Kidney (tissue), 14 donors: ENCODE results near the gene KLKB1. TPM values are rescaled to one million over a fixed set of nuclear protein-coding genes. Genes with fewer than 3 reads are reported as not detected.

Source experiments
- DNase-seq, 5 donors: peaks; one replicate each; pipeline ENCODE4 v3.0.0-alpha.2; 2013 to 2020
- FAIRE-seq: peaks from 2 replicates; lab custom pipeline; 2012; peaks lifted over from hg19 to GRCh38; lab: Jason Lieb, UNC
- H3K27ac ChIP-seq, 2 donors: one replicate each; pipeline ENCODE4 v1.7.0; 2013; ENCODE audit warnings: low read depth in 2 of 2, low read length in 2 of 2, inconsistent platforms in 1 of 2
- H3K27me3 ChIP-seq: one replicate; pipeline ENCODE4 v1.7.1; 2013; ENCODE audit warnings: low read length, inconsistent platforms; ENCODE audit not compliant: control insufficient read depth, insufficient read depth
- H3K36me3 ChIP-seq, 3 donors: one replicate each; pipeline versions ENCODE4 v1.7.0 to v1.7.1; 2013; ENCODE audit warnings: low read length in 3 of 3, control low read depth in 1 of 3, inconsistent platforms in 1 of 3; ENCODE audit not compliant: insufficient read depth in 3 of 3, control insufficient read depth in 2 of 3
- H3K4me1 ChIP-seq, 3 donors: one replicate each; pipeline versions ENCODE4 v1.7.0 to v1.7.1; 2013; ENCODE audit warnings: low read length in 3 of 3, inconsistent platforms in 1 of 3, low read depth in 1 of 3; ENCODE audit not compliant: control insufficient read depth in 2 of 3, insufficient read depth in 2 of 3
- H3K4me3 ChIP-seq, 3 donors: one replicate each; pipeline versions ENCODE4 v1.7.0 to v1.8.1; 2013; ENCODE audit warnings: low read length in 3 of 3, control low read depth in 1 of 3, inconsistent platforms in 1 of 3
- H3K9ac ChIP-seq, 3 donors: one replicate each; pipeline versions ENCODE4 v1.7.0 to v1.7.1; 2013; ENCODE audit warnings: low read length in 3 of 3, control low read depth in 1 of 3, inconsistent platforms in 1 of 3
- H3K9me3 ChIP-seq, 3 donors: one replicate each; pipeline versions ENCODE4 v1.7.0 to v1.7.1; 2013; ENCODE audit warnings: low read length in 3 of 3, control low read depth in 1 of 3, inconsistent platforms in 1 of 3; ENCODE audit not compliant: control insufficient read depth in 2 of 3, insufficient read depth in 1 of 3
- CTCF ChIP-seq: IDR thresholded peaks from 3 replicates; pipeline ENCODE4 v1.5.1; 2012; ENCODE audit warnings: mild to moderate bottlenecking, moderate library complexity, borderline replicate concordance; ENCODE audit not compliant: insufficient read depth; ENCODE audit errors: extremely low read depth
- intact Hi-C: fragments of 100-400 bp; cut with DNase I; formaldehyde crosslinking; loops from one replicate; pipeline ENCODE4 v1.11.1; 2022
- polyA plus RNA-seq: library from polyadenylated mRNA; stranded (reverse); fragments of 350-450 nt; fragmentation: Illumina TruSeq; extraction: RNeasy Lipid Tissue Mini Kit (QIAGEN cat#74804); gene quantifications from one replicate; pipeline ENCODE4 v1.2.3, GENCODE V29; 2014; ENCODE audit warnings: low read depth, low replicate concordance; ENCODE audit not compliant: insufficient read depth
- total RNA-seq: library from RNA; stranded (reverse); fragmentation: NEBNext Ultra II Directional; extraction: Animal tissue kit (Norgen Biotek cat#: 25700); gene quantifications from one replicate; pipeline ENCODE4 v1.2.1, GENCODE V29; 2021
- donor health status: control.
- donor health status: control.
- donor health status: control.
- donor health status: control.
- donor health status: control.
- donor health status: DM: yes; HTN: yes; CAD: no.
- donor health status: Normal renal cell carcinoma (clear cell type).

The KLKB1 gene
- total and polyA plus RNA-seq, 2 donors from 2014 or later, result 2.1 to 5.7 TPM

GRCh38 chr4:186225848-186226247 is 1.5 kb upstream of the KLKB1 start:
- no peak for FAIRE-seq

GRCh38 chr4:186226521-186227189 is 652 bp upstream of the KLKB1 start:
- Histone ChIP-seq H3K4me3 (no peak overlapping the region), H3K9ac (no peak overlapping the region), H3K36me3 (no peaks in the 10 kb centered on the region), H3K4me1 (peaks cover 5 to 8% (median 5%) of the 10 kb centered on the region in 3 donors), H3K27me3 (no peaks in the 10 kb centered on the region), H3K9me3 (peaks cover 0 to 4% (median 4%) of the 10 kb centered on the region in 3 donors), H3K27ac (no peak overlapping the region)
- intact Hi-C loops, result no loop called here
- FAIRE-seq (no peak), DNase-seq (peak in 1 of 5 donors; percentile 45)
- TF ChIP-seq CTCF, result no peak

More at GRCh38 chr4:186225848-186226247, 1.5 kb upstream of the KLKB1 start:
- DNase-seq, result no peak
- Histone ChIP-seq H3K4me3 (no peak overlapping the region), H3K4me1 (peaks cover 5 to 8% (median 5%) of the 10 kb centered on the region in 3 donors), H3K27ac (no peak overlapping the region), H3K9ac (no peak overlapping the region), H3K36me3 (no peaks in the 10 kb centered on the region), H3K27me3 (no peaks in the 10 kb centered on the region), H3K9me3 (peaks cover 0 to 4% (median 4%) of the 10 kb centered on the region in 3 donors)
- intact Hi-C loops, result no loop called here
- TF ChIP-seq CTCF, result no peak

- Histone ChIP-seq H3K27me3 (no peaks in the 10 kb centered on the region), H3K9me3 (peaks cover 0 to 4% (median 4%) of the 10 kb centered on the region in 3 donors), H3K4me1 (peaks cover 5 to 8% (median 5%) of the 10 kb centered on the region in 3 donors), H3K9ac (no peak overlapping the region), H3K36me3 (peaks cover 0 to 7% (median 0%) of the 10 kb centered on the region in 3 donors), H3K27ac (no peak overlapping the region), H3K4me3 (peak overlapping the region in 2 of 3 donors; percentile 24 to 47)
- no peak for TF ChIP-seq CTCF
- intact Hi-C loops, result no loop called here
- DNase-seq (peak in 1 of 5 donors; percentile 21), FAIRE-seq (peak; percentile 78)
Measured at GRCh38 chr4:186227744-186228513, 622 bp downstream of the KLKB1 start.
